ENCODE data around the gene MACROH2A1.

MACROH2A1 gene

GRCh38 chr5:135377751-135378680, 21.0 kb downstream of the MACROH2A1 start:
- peaks cover 100% of the 10 kb centered on the region for H3K36me3 ChIP-seq (ENCODE audit: low read depth)
- no peak for ATAC-seq (ENCODE audit: low read depth)

GRCh38 chr5:135376961-135377624, 21.9 kb downstream of the MACROH2A1 start:
- TF ChIP-seq CTCF (IDR thresholded peaks at IDR 0.05; ENCODE audit: poor library complexity, severe bottlenecking) = no peak
- H3K4me1 ChIP-seq (ENCODE audit: insufficient read depth, poor library complexity, severe bottlenecking) = peaks cover 27% of the 10 kb centered on the region
- peaks cover 98% of the 10 kb centered on the region for H3K36me3 ChIP-seq (ENCODE audit: low read depth)
- ATAC-seq (ENCODE audit: low read depth) (no peak), DNase-seq (ENCODE audit: low spot score) (no peak)
- no peaks in the 10 kb centered on the region for H3K9me3 ChIP-seq (ENCODE audit: severe bottlenecking)
- no peak overlapping the region for H3K27ac ChIP-seq (ENCODE audit: poor library complexity, severe bottlenecking)
- H3K4me3 ChIP-seq (ENCODE audit: severe bottlenecking) = no peak overlapping the region
- no peaks in the 10 kb centered on the region for H3K27me3 ChIP-seq (ENCODE audit: insufficient read depth, poor library complexity, severe bottlenecking)

More at GRCh38 chr5:135377751-135378680, 21.0 kb downstream of the MACROH2A1 start:
- peaks cover 27% of the 10 kb centered on the region for H3K4me1 ChIP-seq (ENCODE audit: insufficient read depth, poor library complexity, severe bottlenecking)
- no peaks in the 10 kb centered on the region for H3K27me3 ChIP-seq (ENCODE audit: insufficient read depth, poor library complexity, severe bottlenecking)
- no peak for DNase-seq (ENCODE audit: low spot score)
- H3K4me3 ChIP-seq (ENCODE audit: severe bottlenecking) = no peak overlapping the region
- H3K27ac ChIP-seq (ENCODE audit: poor library complexity, severe bottlenecking) = peak overlapping the region; percentile 51
- no peaks in the 10 kb centered on the region for H3K9me3 ChIP-seq (ENCODE audit: severe bottlenecking)
- no peak for TF ChIP-seq CTCF (IDR thresholded peaks at IDR 0.05; ENCODE audit: poor library complexity, severe bottlenecking)

GRCh38 chr5:135375040-135375793, 23.8 kb downstream of the MACROH2A1 start:
- Histone ChIP-seq H3K4me3 (ENCODE audit: severe bottlenecking) (no peak overlapping the region), H3K9me3 (ENCODE audit: severe bottlenecking) (no peaks in the 10 kb centered on the region), H3K4me1 (ENCODE audit: insufficient read depth, poor library complexity, severe bottlenecking) (peaks cover 18% of the 10 kb centered on the region), H3K27me3 (ENCODE audit: insufficient read depth, poor library complexity, severe bottlenecking) (no peaks in the 10 kb centered on the region), H3K27ac (ENCODE audit: poor library complexity, severe bottlenecking) (no peak overlapping the region), H3K36me3 (ENCODE audit: low read depth) (peaks cover 98% of the 10 kb centered on the region)
- no peak for DNase-seq (ENCODE audit: low spot score)
- no peak for ATAC-seq (ENCODE audit: low read depth)
- TF ChIP-seq CTCF (IDR thresholded peaks at IDR 0.05; ENCODE audit: poor library complexity, severe bottlenecking) = no peak

- no peak for DNase-seq (ENCODE audit: low spot score)
- Histone ChIP-seq H3K9me3 (ENCODE audit: severe bottlenecking) (no peaks in the 10 kb centered on the region), H3K4me1 (ENCODE audit: insufficient read depth, poor library complexity, severe bottlenecking) (peaks cover 5% of the 10 kb centered on the region), H3K36me3 (ENCODE audit: low read depth) (peaks cover 98% of the 10 kb centered on the region), H3K4me3 (ENCODE audit: severe bottlenecking) (no peak overlapping the region), H3K27ac (ENCODE audit: poor library complexity, severe bottlenecking) (no peak overlapping the region), H3K27me3 (ENCODE audit: insufficient read depth, poor library complexity, severe bottlenecking) (no peaks in the 10 kb centered on the region)
- no peak for TF ChIP-seq CTCF (IDR thresholded peaks at IDR 0.05; ENCODE audit: poor library complexity, severe bottlenecking)
- no peak for ATAC-seq (ENCODE audit: low read depth)
Measured at GRCh38 chr5:135373736-135374515, 25.1 kb downstream of the MACROH2A1 start.

Measured in RWPE2 (cell line).